Upper lobe of right lung (tissue), 1 donor: ENCODE data around the gene FGF21. TPM values are rescaled to one million over a fixed set of nuclear protein-coding genes. Genes with fewer than 3 reads are reported as not detected.
"Not testable (repeated sequence)": the region's sequence is repeated elsewhere in the genome, so short reads cannot be mapped to it uniquely, and the experiment has no call there.

Experiments used
- ATAC-seq: fragments of 200-7000 bp; cut with Tn5 transposase; one replicate; pipeline ENCODE4 v1.9.1; 2020; ENCODE audit warnings: mild to moderate bottlenecking, moderate library complexity
- DNase-seq: peaks from one replicate; pipeline ENCODE4 v3.0.0-alpha.2; 2020
- H3K27ac ChIP-seq: fragments of 200-600 bp; one replicate; pipeline ENCODE4 v1.8.0; 2022
- H3K27me3 ChIP-seq: fragments of 200-600 bp; one replicate; pipeline ENCODE4 v1.8.0; 2022; ENCODE audit warnings: mild to moderate bottlenecking
- H3K36me3 ChIP-seq: fragments of 200-600 bp; one replicate; pipeline ENCODE4 v1.8.0; 2022
- H3K4me1 ChIP-seq: fragments of 200-600 bp; one replicate; pipeline ENCODE4 v1.8.0; 2022
- H3K4me3 ChIP-seq: fragments of 200-600 bp; one replicate; pipeline ENCODE4 v1.8.0; 2022; ENCODE audit warnings: mild to moderate bottlenecking
- H3K9me3 ChIP-seq: fragments of 200-600 bp; one replicate; pipeline ENCODE4 v1.8.0; 2022
- intact Hi-C: fragments of 100-400 bp; cut with DNase I; formaldehyde crosslinking; loops from one replicate; pipeline ENCODE4 v1.11.0; 2022
- total RNA-seq: library from RNA; stranded (reverse); fragmentation: NEBNext Ultra II Directional; extraction: Animal tissue kit (Norgen Biotek cat#: 25700); gene quantifications from one replicate; pipeline ENCODE4 v1.2.1, GENCODE V29; 2021
- TF ChIP-seq, protein P1 (sequence below): fragments of 200-600 bp; IDR thresholded peaks from one replicate; pipeline ENCODE4 v1.8.0; 2022; ENCODE audit warnings: antibody characterized with exemption
- donor health status: DM: no; HTN: yes; CAD: no; lungs with severe emphysema.

FGF21 gene
- total RNA-seq, 1 donor from 2014 or later: not detected

GRCh38 chr19:48714759-48715675, 40.3 kb upstream of the FGF21 start:
- TF ChIP-seq, protein P1, sequence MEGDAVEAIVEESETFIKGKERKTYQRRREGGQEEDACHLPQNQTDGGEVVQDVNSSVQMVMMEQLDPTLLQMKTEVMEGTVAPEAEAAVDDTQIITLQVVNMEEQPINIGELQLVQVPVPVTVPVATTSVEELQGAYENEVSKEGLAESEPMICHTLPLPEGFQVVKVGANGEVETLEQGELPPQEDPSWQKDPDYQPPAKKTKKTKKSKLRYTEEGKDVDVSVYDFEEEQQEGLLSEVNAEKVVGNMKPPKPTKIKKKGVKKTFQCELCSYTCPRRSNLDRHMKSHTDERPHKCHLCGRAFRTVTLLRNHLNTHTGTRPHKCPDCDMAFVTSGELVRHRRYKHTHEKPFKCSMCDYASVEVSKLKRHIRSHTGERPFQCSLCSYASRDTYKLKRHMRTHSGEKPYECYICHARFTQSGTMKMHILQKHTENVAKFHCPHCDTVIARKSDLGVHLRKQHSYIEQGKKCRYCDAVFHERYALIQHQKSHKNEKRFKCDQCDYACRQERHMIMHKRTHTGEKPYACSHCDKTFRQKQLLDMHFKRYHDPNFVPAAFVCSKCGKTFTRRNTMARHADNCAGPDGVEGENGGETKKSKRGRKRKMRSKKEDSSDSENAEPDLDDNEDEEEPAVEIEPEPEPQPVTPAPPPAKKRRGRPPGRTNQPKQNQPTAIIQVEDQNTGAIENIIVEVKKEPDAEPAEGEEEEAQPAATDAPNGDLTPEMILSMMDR: no peak
- ATAC-seq (no peak), DNase-seq (no peak)
- intact Hi-C loops: no loop called here
- peak overlapping the region; percentile 77 for H3K4me3 ChIP-seq
- H3K4me1 ChIP-seq: peaks cover 26% of the 10 kb centered on the region
- H3K27ac ChIP-seq: peak overlapping the region; percentile 78
- no peaks in the 10 kb centered on the region for H3K36me3 ChIP-seq
- no peaks in the 10 kb centered on the region for H3K27me3 ChIP-seq
- no peaks in the 10 kb centered on the region for H3K9me3 ChIP-seq

GRCh38 chr19:48715681-48716171, 39.6 kb upstream of the FGF21 start:
- DNase-seq (no peak), ATAC-seq (no peak)
- Histone ChIP-seq H3K4me3 (peak overlapping the region; percentile 77), H3K36me3 (no peaks in the 10 kb centered on the region), H3K9me3 (no peaks in the 10 kb centered on the region), H3K27me3 (no peaks in the 10 kb centered on the region), H3K27ac (peak overlapping the region; percentile 24), H3K4me1 (peaks cover 26% of the 10 kb centered on the region)
- intact Hi-C loops: no loop called here
- TF ChIP-seq, protein P1: no peak

DNA sequence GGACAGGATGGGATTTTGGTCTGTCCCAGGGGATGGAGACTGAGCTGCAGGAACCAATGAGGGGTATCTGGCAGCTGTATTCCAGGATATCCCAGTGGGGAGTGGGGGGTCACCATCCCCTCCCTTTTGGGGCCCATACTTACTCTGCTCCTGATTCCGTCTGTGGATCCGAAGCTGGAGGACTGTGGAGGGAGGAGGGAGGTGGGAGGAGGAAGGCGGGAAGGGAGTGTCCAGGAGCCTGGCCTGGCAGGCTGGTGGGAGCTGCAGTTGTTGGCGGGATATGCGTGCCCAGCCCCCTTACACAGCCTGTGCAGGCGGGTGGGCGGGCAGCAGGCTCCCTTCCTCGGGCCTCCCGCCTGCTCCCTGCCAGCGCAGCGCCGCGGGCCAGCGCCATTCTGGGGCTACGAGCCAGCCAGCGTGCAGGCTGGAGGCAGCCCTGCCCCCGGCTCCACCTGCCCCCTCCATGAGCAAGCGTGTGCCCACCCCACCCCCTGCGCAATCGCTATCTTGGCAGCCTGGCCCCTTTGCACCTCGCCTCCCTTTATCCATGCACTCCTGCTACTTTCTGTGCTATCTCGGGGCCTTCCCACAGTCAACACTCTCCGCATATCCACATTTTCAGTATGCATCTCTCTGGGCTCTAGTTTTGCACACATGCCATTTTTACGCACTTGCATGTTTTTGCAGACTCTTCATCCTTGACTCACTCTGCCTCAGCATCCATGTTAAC, 38.6 kb upstream of the FGF21 start:
- Histone ChIP-seq H3K27ac (peak overlapping the region; percentile 24), H3K9me3 (no peaks in the 10 kb centered on the region), H3K36me3 (no peaks in the 10 kb centered on the region), H3K27me3 (no peaks in the 10 kb centered on the region), H3K4me3 (peak overlapping the region; percentile 19), H3K4me1 (peaks cover 29% of the 10 kb centered on the region)
- intact Hi-C loops: no loop called here
- TF ChIP-seq, protein P1: no peak
- no peak for DNase-seq
- no peak for ATAC-seq

DNA sequence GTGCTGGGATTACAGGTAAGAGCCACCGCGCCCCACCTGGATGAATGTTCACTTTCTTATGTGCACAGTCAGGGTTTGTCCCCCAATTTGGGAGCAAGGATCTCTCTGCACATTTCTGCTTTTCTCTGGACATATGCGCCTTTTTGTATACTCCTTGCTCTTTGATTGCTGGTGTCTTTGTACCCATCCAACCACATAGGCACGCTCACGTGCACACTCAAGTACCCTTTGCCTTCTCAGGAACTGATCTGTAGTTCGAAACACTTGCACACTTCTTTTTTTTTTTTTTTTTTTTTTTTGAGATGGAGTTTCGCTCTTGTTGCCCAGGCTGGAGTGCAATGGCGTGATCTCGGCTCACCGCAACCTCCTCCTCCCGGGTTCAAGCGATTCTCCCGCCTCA, 37.2 kb upstream of the FGF21 start:
- H3K36me3 ChIP-seq, ATAC-seq, H3K27me3 ChIP-seq, DNase-seq, H3K4me3 ChIP-seq, intact Hi-C loops, H3K27ac ChIP-seq, H3K9me3 ChIP-seq: not testable (repeated sequence)
- H3K4me1 ChIP-seq: peaks cover 33% of the 10 kb centered on the region

GRCh38 chr19:48718711-48719231, 36.6 kb upstream of the FGF21 start:
- H3K27ac ChIP-seq: peak overlapping the region; percentile 58
- H3K27me3 ChIP-seq: no peaks in the 10 kb centered on the region
- intact Hi-C loops: no loop called here
- H3K4me3 ChIP-seq: no peak overlapping the region
- TF ChIP-seq, protein P1: no peak
- no peaks in the 10 kb centered on the region for H3K36me3 ChIP-seq
- peaks cover 27% of the 10 kb centered on the region for H3K4me1 ChIP-seq
- DNase-seq (no peak), ATAC-seq (no peak)
- H3K9me3 ChIP-seq: no peaks in the 10 kb centered on the region
